ENCODE measurements around the gene STK24.
"Not testable (repeated sequence)": the region's sequence is repeated elsewhere in the genome, so short reads cannot be mapped to it uniquely, and the experiment has no call there.

STK24 gene

DNA sequence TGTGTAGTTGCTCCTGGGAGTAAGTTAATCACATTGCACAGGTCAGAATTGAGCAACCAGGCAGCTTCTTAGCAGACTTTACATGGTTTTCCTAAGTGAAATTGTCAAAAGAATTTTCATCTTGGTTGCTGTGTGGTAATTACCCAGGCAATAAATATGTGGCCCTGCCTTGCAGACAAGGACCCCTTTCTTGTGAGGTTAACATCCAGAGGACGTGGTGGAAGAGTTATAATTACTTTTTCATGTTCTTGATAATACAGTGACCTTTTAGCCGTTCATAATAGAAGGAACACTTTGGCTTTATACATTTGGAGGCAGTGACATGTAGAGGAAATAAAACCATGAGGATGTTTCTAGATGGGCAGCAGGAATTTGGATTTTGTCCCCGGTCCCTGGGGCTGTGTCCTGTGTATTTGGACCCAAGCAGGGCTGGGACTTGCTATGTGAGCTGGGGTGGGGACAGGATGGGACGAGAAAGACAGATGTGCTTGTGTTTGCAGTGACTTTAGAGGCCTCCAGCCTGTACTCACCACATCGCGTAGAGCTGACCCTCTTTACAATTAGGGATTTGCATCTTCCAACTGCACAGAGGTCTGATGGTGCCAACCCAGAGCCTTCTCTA, 156.2 kb downstream of the STK24 start:
- Mint-ChIP-seq H3K4me3 (no peak overlapping the region), H3K9me3 (ENCODE audit: low read depth) (peaks cover 5% of the 10 kb centered on the region), H3K27ac (no peak overlapping the region), H3K27me3 (peaks cover under 1% of the 10 kb centered on the region), H3K4me1 (ENCODE audit: low read depth) (no peaks in the 10 kb centered on the region), H3K36me3 (no peaks in the 10 kb centered on the region)

DNA sequence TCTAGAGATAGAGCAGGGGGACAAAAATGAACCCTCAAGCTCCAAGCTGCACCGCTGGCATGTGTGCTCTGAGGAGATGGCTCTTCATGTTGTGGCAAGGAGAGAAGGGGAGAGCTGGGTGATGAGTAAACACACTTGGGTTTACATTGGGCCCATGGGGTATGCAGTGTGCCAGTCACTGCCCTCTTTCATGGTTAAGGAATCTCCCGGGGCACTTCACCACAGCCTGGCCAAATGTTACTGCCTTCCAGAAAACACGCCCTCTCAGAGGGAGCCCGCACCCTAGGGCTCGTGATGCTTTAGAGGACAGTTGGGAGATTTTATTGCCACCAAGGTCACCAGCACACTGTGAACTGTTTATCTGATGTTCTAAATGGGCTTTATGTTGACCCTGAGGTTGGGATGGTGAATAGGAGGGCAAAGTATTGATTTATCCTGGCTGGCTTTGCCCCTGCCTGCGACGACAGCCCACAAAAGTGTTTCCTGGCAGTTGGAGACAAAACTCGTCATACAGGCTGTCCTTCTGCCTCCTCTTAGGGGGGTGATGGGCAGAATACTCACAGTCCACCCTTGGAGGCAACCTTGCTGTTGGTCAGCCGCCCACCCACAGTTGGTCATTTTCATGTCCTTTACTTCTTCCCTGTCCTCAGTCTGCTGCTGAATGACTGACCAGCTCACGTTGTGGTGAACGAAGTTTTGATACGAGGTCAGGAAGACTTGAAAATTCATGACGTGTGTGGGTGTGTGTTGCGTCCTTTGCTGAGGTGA, 156.9 kb downstream of the STK24 start:
- H3K27ac Mint-ChIP-seq: no peak overlapping the region
- no peaks in the 10 kb centered on the region for H3K4me1 Mint-ChIP-seq (ENCODE audit: low read depth)
- H3K27me3 Mint-ChIP-seq: no peaks in the 10 kb centered on the region
- H3K36me3 Mint-ChIP-seq: no peaks in the 10 kb centered on the region
- H3K9me3 Mint-ChIP-seq (ENCODE audit: low read depth): peaks cover 5% of the 10 kb centered on the region
- H3K4me3 Mint-ChIP-seq: no peak overlapping the region

DNA sequence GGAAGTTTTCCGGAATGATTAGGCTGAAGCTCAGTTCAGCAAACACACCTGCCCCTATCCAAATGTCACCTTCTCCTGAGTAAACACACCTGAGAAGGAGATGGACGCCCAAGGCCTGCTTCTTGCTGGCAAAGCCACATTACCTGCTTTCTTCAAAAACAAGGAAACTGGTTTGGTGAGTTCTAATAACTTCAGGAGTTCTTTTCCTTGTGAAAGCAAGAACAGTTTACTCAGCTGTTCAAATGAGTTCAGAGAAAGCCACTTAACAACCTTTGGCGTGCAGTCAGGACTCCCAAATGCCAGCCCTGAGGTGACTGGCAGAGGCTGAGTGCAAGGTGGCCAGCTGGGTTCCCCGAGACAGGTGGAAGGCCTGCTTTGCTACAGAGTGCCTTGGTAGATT, 160.5 kb downstream of the STK24 start:
- H3K27me3 Mint-ChIP-seq: no peaks in the 10 kb centered on the region

DNA sequence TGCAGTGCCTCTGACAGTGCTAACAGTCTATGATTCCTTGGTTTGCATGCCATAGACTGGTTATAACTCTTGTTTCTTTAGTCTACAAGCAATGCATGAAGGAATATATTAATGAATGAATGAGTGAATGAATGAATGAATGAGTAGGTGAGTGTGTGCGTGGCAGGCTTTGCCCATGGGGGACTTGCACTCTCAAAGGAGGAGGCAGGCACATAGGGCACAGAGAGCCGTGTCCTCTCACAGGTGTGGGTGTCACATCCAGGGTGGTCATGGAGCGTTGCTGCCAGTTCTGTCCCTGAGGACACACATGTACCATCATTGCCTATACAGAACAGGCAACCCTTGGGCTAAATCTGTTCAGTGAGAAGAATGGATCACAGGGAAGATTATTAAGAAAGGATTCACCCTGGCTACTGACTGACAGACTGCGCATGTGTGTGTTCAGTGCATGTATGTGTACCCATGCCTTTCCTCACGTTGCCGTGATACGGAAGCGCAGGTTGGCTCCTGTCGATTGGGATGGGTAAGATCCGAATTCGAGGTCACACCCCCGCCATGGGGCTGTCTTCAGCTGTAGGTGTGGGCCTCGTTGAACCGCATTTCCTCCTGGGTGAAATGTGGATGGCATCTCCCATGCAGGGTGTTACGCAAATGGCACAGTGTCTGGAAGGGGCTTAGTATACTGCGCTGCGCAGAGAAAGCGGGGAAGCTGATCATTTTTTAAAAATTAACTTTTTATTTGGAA, 161.4 kb downstream of the STK24 start:
- no peaks in the 10 kb centered on the region for H3K27me3 Mint-ChIP-seq
- peaks cover 12% of the 10 kb centered on the region for H3K4me1 Mint-ChIP-seq (ENCODE audit: low read depth)
- H3K4me3 Mint-ChIP-seq: no peak overlapping the region
- no peaks in the 10 kb centered on the region for H3K36me3 Mint-ChIP-seq
- H3K27ac Mint-ChIP-seq: no peak overlapping the region
- H3K9me3 Mint-ChIP-seq (ENCODE audit: low read depth): peaks cover 5% of the 10 kb centered on the region

More for the DNA sequence above, 160.5 kb downstream of the STK24 start:
- no peak overlapping the region for H3K4me3 Mint-ChIP-seq
- H3K36me3 Mint-ChIP-seq: no peaks in the 10 kb centered on the region
- H3K4me1 Mint-ChIP-seq (ENCODE audit: low read depth): peaks cover 12% of the 10 kb centered on the region
- H3K9me3 Mint-ChIP-seq (ENCODE audit: low read depth): peaks cover 5% of the 10 kb centered on the region
- no peak overlapping the region for H3K27ac Mint-ChIP-seq

DNA sequence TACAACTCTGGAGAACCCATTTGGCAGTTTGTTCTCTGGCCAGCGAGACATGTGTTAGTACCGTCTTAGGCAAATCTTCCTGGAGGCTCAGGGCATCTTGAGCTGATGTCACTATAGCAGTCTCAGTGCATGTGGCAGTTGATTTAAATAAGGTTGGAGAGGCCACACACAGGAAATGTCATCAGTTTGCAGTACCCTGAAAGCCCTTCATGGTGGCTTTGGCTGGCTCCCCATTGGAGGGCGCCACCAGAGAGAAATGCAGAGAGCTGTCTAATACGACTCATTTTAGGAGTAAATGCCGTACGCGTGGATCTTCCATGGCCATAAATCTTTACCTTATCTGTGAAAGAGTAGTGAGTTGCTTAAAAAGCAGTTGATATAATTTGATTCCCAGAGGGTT, 163.1 kb downstream of the STK24 start:
- H3K36me3 Mint-ChIP-seq: no peaks in the 10 kb centered on the region

DNA sequence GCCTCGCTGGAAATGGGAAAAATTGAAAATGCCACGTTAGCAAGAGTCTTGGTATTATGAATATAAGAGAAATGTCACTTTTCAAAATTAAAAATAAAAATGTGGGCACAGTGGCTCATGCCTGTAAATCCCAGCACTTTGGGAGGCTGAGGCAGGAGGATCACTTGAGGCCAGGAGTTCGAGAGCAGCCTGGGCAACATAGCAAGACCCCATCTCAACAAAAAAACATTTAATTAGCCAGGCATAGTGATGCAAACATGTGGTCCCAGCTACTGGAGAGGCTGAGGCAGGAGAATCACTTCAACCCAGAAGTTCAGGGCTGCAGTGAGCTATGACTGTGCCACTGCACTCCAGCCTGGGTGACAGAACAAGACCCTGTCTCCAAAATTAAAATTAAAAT, 163.6 kb downstream of the STK24 start:
- H3K4me1 Mint-ChIP-seq (ENCODE audit: low read depth): peaks cover 12% of the 10 kb centered on the region
- H3K27me3 Mint-ChIP-seq; H3K4me3 Mint-ChIP-seq; H3K27ac Mint-ChIP-seq; H3K36me3 Mint-ChIP-seq; H3K9me3 Mint-ChIP-seq (ENCODE audit: low read depth): not testable (repeated sequence)

More for the DNA sequence above, 163.1 kb downstream of the STK24 start:
- Mint-ChIP-seq H3K27ac (no peak overlapping the region), H3K9me3 (ENCODE audit: low read depth) (peaks cover 5% of the 10 kb centered on the region), H3K27me3 (no peaks in the 10 kb centered on the region), H3K4me1 (ENCODE audit: low read depth) (peaks cover 12% of the 10 kb centered on the region), H3K4me3 (no peak overlapping the region)

DNA sequence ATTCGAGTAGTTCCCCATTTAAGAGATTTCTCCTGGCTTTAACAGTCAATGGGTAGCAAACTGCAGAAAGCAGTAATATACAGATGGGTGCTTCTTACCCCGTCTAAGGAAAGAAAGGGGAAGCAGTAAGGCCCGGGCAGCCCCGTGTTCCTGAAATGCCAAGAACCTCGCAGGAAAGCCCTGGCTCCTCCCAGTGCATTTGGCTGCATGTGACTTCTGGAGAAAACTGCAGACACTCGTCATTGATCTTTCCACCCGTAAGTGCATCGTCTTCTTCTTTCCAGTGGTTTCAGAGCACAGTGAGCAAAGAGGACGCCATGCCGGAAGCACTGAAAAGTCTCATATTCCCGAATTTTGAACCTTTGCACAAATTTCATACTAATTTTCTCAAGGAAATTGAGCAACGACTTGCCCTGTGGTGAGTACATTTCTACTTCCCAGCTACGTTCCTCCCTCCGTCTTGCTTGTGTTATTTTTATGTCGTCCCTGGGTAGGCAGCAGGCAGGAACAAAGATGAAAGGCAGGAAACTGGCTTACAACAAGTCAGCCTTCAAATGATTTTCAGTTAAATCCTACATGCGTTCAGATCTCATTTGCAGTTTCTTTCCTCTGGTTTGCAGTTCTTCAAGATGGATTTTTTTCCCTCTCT, 165.2 kb downstream of the STK24 start:
- no peaks in the 10 kb centered on the region for H3K36me3 Mint-ChIP-seq
- peaks cover 12% of the 10 kb centered on the region for H3K4me1 Mint-ChIP-seq (ENCODE audit: low read depth)
- peak overlapping the region; percentile 89 for H3K4me3 Mint-ChIP-seq
- H3K9me3 Mint-ChIP-seq (ENCODE audit: low read depth): peaks cover under 1% of the 10 kb centered on the region
- H3K27ac Mint-ChIP-seq: peak overlapping the region; percentile 12
- no peaks in the 10 kb centered on the region for H3K27me3 Mint-ChIP-seq

DNA sequence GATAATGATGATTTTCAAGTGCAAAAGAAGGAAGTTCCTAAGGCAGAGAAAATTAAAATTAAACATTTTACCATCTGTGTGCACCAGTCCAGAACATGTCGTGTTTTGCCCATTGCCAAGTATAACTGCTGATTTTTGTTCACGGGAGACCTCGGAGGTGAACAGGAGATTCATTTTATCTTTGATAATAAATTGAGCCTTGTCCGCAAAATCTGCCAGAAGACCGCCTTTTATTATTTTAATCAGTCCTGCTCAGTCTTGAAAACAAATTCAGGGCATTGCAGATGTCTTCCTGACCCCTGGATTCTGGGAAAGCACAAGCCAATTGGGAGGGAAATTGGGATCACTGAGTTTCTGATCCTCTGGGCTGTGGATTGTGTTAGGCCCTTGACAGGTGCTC, 165.9 kb downstream of the STK24 start:
- H3K4me1 Mint-ChIP-seq (ENCODE audit: low read depth): peaks cover 12% of the 10 kb centered on the region
- peak overlapping the region; percentile 9 for H3K4me3 Mint-ChIP-seq
- H3K36me3 Mint-ChIP-seq: no peaks in the 10 kb centered on the region
- no peaks in the 10 kb centered on the region for H3K27me3 Mint-ChIP-seq
- H3K27ac Mint-ChIP-seq: no peak overlapping the region
- no peaks in the 10 kb centered on the region for H3K9me3 Mint-ChIP-seq (ENCODE audit: low read depth)

DNA sequence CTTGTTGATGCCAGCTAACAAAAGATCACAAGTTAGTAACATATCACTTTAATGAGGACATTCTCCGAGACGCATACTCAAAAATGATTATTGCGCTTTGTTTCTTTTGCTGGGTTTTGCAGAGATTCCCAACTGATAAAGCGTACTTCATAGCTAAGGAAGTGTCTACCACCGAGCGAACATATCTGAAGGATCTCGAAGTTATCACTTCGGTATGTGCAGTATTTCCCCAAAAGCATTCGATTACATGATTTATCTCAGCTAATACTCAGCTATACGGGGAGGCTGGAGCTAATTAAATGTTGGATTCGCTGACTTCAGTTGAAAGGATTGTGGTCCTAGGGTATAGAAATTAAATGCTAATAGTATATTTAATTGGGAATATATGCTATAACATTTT, 166.3 kb downstream of the STK24 start:
- Mint-ChIP-seq H3K27me3 (no peaks in the 10 kb centered on the region), H3K4me3 (no peak overlapping the region)

DNA sequence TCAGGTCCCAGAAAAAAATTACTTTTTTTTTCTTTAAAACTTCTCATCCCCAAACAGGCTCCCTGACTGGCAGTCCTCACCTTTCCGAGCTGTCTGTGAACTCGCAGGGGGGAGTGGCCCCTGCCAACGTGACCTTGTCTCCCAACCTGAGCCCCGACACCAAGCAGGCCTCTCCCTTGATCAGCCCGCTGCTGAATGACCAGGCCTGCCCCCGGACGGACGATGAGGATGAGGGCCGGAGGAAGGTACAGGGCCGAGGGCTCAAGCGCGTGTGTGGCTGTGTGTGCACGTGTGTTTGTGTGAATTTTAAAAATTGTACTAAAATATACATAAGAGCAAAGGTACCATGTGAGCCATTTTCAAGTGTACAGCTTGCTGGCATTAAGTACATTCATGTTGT, 167.6 kb downstream of the STK24 start:
- Mint-ChIP-seq H3K9me3 (ENCODE audit: low read depth) (no peaks in the 10 kb centered on the region), H3K27me3 (no peaks in the 10 kb centered on the region), H3K4me1 (ENCODE audit: low read depth) (peaks cover 12% of the 10 kb centered on the region), H3K36me3 (no peaks in the 10 kb centered on the region), H3K4me3 (no peak overlapping the region), H3K27ac (no peak overlapping the region)

More for the DNA sequence above, 166.3 kb downstream of the STK24 start:
- H3K27ac Mint-ChIP-seq: no peak overlapping the region
- H3K36me3 Mint-ChIP-seq: no peaks in the 10 kb centered on the region
- peaks cover 12% of the 10 kb centered on the region for H3K4me1 Mint-ChIP-seq (ENCODE audit: low read depth)
- H3K9me3 Mint-ChIP-seq (ENCODE audit: low read depth): no peaks in the 10 kb centered on the region

DNA sequence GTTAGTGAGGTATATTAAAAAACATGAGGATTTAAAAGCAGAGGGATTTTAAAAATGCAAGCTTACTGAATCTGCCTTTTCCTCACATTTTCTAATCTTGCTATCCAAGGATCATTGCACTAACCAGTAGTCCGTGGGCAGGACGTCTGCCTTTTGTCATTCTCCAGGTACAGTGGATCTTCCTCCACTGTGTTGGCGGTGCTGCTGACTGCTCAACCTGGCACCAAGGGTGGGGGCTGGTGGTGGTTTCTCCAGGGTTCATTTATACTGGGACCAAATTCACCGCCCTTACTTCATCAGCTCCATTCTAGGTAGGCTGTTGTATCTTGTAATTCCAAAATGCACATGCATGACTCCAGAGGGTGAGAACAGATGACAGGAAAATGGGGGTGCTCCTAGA, 169.3 kb downstream of the STK24 start:
- H3K27ac Mint-ChIP-seq: no peak overlapping the region
- H3K9me3 Mint-ChIP-seq (ENCODE audit: low read depth): no peaks in the 10 kb centered on the region
- no peak overlapping the region for H3K4me3 Mint-ChIP-seq
- peaks cover 11% of the 10 kb centered on the region for H3K4me1 Mint-ChIP-seq (ENCODE audit: low read depth)
- H3K36me3 Mint-ChIP-seq: no peaks in the 10 kb centered on the region
- H3K27me3 Mint-ChIP-seq: no peaks in the 10 kb centered on the region

DNA sequence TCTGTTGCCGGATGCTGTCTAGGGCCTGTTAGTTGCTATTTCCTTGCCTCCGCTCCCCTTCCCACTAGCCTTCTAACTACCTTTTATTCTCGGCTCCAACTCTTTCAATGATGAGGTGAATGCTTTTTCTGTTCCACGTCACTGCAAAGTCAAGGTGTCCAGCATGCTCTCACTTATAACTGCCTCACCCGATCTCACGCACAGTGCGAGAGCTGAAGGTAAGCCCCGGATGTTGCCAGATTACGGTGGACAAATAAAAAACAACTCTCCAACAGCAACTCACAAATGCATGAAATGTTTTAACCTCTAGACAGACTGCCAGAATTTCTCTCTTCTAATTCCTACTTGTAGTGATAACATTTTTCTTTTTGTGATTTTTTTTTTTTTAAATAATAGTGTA, 169.9 kb downstream of the STK24 start:
- H3K27ac Mint-ChIP-seq: no peak overlapping the region
- no peaks in the 10 kb centered on the region for H3K27me3 Mint-ChIP-seq
- no peaks in the 10 kb centered on the region for H3K9me3 Mint-ChIP-seq (ENCODE audit: low read depth)
- H3K36me3 Mint-ChIP-seq: no peaks in the 10 kb centered on the region
- no peak overlapping the region for H3K4me3 Mint-ChIP-seq
- peaks cover 5% of the 10 kb centered on the region for H3K4me1 Mint-ChIP-seq (ENCODE audit: low read depth)

DNA sequence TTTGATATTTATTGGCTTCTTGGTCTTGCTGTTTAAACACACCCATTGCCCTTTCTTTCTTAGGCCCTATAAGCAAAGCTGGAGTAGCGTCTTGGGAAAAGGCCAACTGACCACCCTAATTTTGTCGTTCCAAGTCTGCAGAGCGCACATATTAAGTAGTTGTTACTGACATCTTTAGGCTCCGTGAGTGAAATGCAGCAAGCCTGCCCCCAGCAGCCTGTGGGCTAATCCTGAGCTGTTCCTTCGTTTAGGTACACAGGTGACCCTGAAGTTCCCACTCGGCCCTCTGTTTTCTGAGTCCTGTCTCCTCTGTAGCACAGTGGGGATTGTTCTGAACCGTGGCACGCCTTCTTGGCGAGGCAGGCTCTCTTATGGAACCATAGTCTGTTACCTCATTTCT, 170.5 kb downstream of the STK24 start:
- Mint-ChIP-seq H3K4me1 (ENCODE audit: low read depth) (no peaks in the 10 kb centered on the region), H3K36me3 (no peaks in the 10 kb centered on the region), H3K27me3 (no peaks in the 10 kb centered on the region), H3K4me3 (no peak overlapping the region), H3K27ac (no peak overlapping the region), H3K9me3 (ENCODE audit: low read depth) (no peaks in the 10 kb centered on the region)

DNA sequence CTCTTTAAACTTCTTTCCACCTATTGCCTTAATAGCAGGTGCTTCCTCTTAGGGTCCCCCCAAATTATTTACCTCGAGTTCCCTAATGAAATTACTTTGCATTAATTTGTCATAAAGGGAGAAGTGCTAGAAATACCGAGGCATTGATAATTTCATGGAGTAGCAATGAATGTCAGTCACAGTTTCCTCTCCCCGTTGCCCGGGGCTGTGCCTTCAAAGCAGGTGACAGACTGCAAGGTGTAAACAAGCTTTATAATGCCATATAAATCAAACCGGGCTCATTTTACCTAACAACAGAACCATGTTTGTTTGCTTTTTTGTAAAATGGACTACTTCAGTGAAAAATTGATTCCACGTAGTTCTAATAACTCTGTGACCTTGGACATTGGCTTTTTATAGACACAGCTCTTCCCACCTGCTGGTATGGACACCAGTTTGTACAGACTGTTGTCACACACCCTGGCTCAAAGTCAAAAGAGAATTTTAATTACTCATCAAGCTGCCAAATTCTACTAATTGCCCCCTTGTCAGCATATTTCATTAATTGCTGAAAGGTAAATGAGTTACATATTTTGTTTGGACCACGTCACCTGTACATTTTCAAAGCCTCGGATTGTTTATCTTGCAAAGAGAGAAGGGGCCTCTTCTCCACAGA, 171.1 kb downstream of the STK24 start:
- no peaks in the 10 kb centered on the region for H3K27me3 Mint-ChIP-seq
- no peaks in the 10 kb centered on the region for H3K9me3 Mint-ChIP-seq (ENCODE audit: low read depth)
- H3K36me3 Mint-ChIP-seq: no peaks in the 10 kb centered on the region
- H3K4me3 Mint-ChIP-seq: no peak overlapping the region
- no peak overlapping the region for H3K27ac Mint-ChIP-seq
- no peaks in the 10 kb centered on the region for H3K4me1 Mint-ChIP-seq (ENCODE audit: low read depth)
